ENCODE measurements around the gene ZCCHC3. TPM values are rescaled to one million over a fixed set of nuclear protein-coding genes. Genes with fewer than 3 reads are reported as not detected.

The ZCCHC3 gene
- total and polyA plus RNA-seq, 2 donors (not counting 3 experiments of a cell fraction or from before 2014, with no cell fraction given): 14.8 to 22.0 TPM

DNA sequence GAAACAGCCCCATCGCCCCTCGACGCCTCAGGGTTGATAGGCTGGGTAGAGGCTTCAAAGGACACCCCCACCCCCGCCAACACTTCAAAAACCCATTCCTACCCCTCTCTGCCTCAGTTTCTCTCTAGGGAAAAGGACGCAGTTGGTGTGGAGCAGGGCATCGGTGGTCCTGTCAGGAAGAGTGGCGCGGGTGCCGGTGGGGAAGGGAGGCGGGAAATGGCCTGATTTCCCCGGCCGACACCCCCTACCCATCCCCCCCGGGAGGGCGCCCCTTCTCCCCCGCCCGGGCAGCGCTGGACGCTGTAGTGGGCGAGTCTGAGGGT, 49.9 kb downstream of the ZCCHC3 start:
- dilution Hi-C loops (cut with MboI; ENCODE audit: extremely low pct_ligation_motif_present, low sequenced_read_pairs): no loop called here
- peak overlapping the region; percentile 58 for H3K4me2 ChIP-seq (ENCODE audit: insufficient read depth, low read length)
- no peaks in the 10 kb centered on the region for H3K36me3 ChIP-seq (ENCODE audit: control insufficient read depth in 2 of 2, extremely low read depth in 1 of 2, insufficient read depth in 2 of 2, low read length in 2 of 2)
- peak overlapping the region; percentile 49 for H3K9ac ChIP-seq (replicated peaks; ENCODE audit: extremely low read depth, insufficient read depth, low read length)
- H3K27me3 ChIP-seq (ENCODE audit: control insufficient read depth in 2 of 2, insufficient read depth in 2 of 2, low read length in 2 of 2): no peaks in the 10 kb centered on the region
- no peak for TF ChIP-seq MYC (IDR thresholded peaks at IDR 0.05; ENCODE audit: low read depth, low read length)
- TF ChIP-seq JUN (IDR thresholded peaks at IDR 0.05; ENCODE audit: borderline replicate concordance, insufficient read depth, insufficient read length, low read depth): no peak
- TF ChIP-seq, protein P1, sequence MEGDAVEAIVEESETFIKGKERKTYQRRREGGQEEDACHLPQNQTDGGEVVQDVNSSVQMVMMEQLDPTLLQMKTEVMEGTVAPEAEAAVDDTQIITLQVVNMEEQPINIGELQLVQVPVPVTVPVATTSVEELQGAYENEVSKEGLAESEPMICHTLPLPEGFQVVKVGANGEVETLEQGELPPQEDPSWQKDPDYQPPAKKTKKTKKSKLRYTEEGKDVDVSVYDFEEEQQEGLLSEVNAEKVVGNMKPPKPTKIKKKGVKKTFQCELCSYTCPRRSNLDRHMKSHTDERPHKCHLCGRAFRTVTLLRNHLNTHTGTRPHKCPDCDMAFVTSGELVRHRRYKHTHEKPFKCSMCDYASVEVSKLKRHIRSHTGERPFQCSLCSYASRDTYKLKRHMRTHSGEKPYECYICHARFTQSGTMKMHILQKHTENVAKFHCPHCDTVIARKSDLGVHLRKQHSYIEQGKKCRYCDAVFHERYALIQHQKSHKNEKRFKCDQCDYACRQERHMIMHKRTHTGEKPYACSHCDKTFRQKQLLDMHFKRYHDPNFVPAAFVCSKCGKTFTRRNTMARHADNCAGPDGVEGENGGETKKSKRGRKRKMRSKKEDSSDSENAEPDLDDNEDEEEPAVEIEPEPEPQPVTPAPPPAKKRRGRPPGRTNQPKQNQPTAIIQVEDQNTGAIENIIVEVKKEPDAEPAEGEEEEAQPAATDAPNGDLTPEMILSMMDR (IDR thresholded peaks at IDR 0.05; ENCODE audit: extremely low read depth in 1 of 2, insufficient read depth in 1 of 2, low read depth in 1 of 2, low read length in 2 of 2): no peak
- TF ChIP-seq GATA2 (IDR thresholded peaks at IDR 0.05; ENCODE audit: insufficient read depth, insufficient read length, low read depth, low read length): no peak
- no peak for TF ChIP-seq EZH2 (IDR thresholded peaks at IDR 0.05; ENCODE audit: borderline replicate concordance, low read depth, low read length, severe bottlenecking)
- TF ChIP-seq, protein P2, sequence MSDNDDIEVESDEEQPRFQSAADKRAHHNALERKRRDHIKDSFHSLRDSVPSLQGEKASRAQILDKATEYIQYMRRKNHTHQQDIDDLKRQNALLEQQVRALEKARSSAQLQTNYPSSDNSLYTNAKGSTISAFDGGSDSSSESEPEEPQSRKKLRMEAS (IDR thresholded peaks at IDR 0.05; ENCODE audit: insufficient read depth, insufficient read length): no peak
- TF ChIP-seq POLR2AphosphoS5 (IDR thresholded peaks at IDR 0.05; ENCODE audit: insufficient read depth, low read depth, low read length): no peak
- no peak for TF ChIP-seq FOS (IDR thresholded peaks at IDR 0.05; ENCODE audit: borderline replicate concordance, insufficient read depth, low read length)
- no peak for TF ChIP-seq POLR2A (IDR thresholded peaks at IDR 0.05; ENCODE audit: low read depth, low read length)
- peak overlapping the region; percentile 51 for H3K27ac ChIP-seq (ENCODE audit: insufficient read depth, low read depth, low read length)
- peaks cover 9% of the 10 kb centered on the region for H3K4me1 ChIP-seq (ENCODE audit: control insufficient read depth, extremely low read depth, insufficient read depth, low read length)
- ChIA-PET POLR2A (interaction anchor here (0.9 to 1.6 kb wide), 4 partner anchors 10 to 60 kb away, joined by 3 to 6 read pairs (median 4); no protein-coding TSS in a partner anchor), CTCF (interaction anchor here (0.8 to 4.7 kb wide), 8 partner anchors 15 to 91 kb away, joined by 3 to 42 read pairs (median 4); no protein-coding TSS in a partner anchor)
- H3K79me2 ChIP-seq (ENCODE audit: control insufficient read depth, insufficient read depth, low read length): no peaks in the 10 kb centered on the region
- no peaks in the 10 kb centered on the region for H4K20me1 ChIP-seq (replicated peaks; ENCODE audit: control insufficient read depth, extremely low read depth, insufficient read depth, low read length)
- BruUV-seq (replicated peaks): TSS peak; percentile 20
- DNase-seq (ENCODE audit: low read depth, low spot score) (no peak), FAIRE-seq (no peak)
- intact Hi-C loops (cut with micrococcal nuclease): loop anchor here (1.0 to 5.0 kb wide), 4 partner anchors 20 to 195 kb away; partner anchors contain the start of genes CSNK2A1 and TBC1D20
- H3K4me3 ChIP-seq (replicated peaks in 1 of 3; ENCODE audit: insufficient read depth in 1 of 3, low read depth in 1 of 3, low read length in 3 of 3): peak overlapping the region; percentile 53 to 77 (median 54)
- peaks cover 1% of the 10 kb centered on the region for H3K9me3 ChIP-seq (replicated peaks; ENCODE audit: control insufficient read depth, insufficient read depth, low read length)
- H2AFZ ChIP-seq (ENCODE audit: low read depth, low read length): peak overlapping the region; percentile 96
- no peaks in the 10 kb centered on the region for H3K9me1 ChIP-seq (replicated peaks; ENCODE audit: control insufficient read depth, extremely low read depth, insufficient read depth, low read length)

Data from endothelial cell of umbilical vein (primary cell).